H1 (cell line): ENCODE results near the gene RLBP1. TPM values are rescaled to one million over a fixed set of nuclear protein-coding genes. Genes with fewer than 3 reads are reported as not detected.
A peak's percentile ranks its signal among the peaks of the same experiment; 100 is the strongest.

Experiments
- CTCF ChIA-PET: fragments of 300-600 bp; sonication (Branson Sonifier 250); formaldehyde crosslinking; loops from one replicate; lab custom pipeline; 2021; ENCODE audit not compliant: partially characterized antibody; lab: Charles Lee
- POLR2A ChIA-PET: fragments of 300-600 bp; sonication (Branson Sonifier 250); formaldehyde crosslinking; loops from one replicate; lab custom pipeline; 2021; ENCODE audit warnings: inconsistent platforms; ENCODE audit not compliant: partially characterized antibody; lab: Charles Lee
- DNase-seq, 2 experiments: peaks; one replicate each; pipeline versions ENCODE4 v3.0.0 to v3.0.0-alpha.2; 2010 to 2022; ENCODE audit warnings: low spot score in 2 of 2, low read depth in 1 of 2, mixed read lengths in 1 of 2
- FAIRE-seq: peaks from 2 replicates; lab custom pipeline; 2011; peaks lifted over from hg19 to GRCh38; lab: Jason Lieb, UNC
- H2AFZ ChIP-seq: 2 replicates; pipeline ENCODE4 v1.8.1; 2012; ENCODE audit warnings: low read length, inconsistent platforms
- H2AK5ac ChIP-seq: 2 replicates; pipeline ENCODE4 v1.6.1; 2013; ENCODE audit warnings: low read depth, low read length
- H2BK120ac ChIP-seq: replicated peaks from 2 replicates; pipeline ENCODE3; 2013; ENCODE audit warnings: low read depth, low read length, inconsistent platforms
- H2BK12ac ChIP-seq: 2 replicates; pipeline ENCODE4 v1.6.1; 2013; ENCODE audit warnings: low read depth, low read length
- H2BK15ac ChIP-seq: 2 replicates; pipeline ENCODE4 v1.6.1; 2013; ENCODE audit warnings: low read length
- H2BK20ac ChIP-seq: 2 replicates; pipeline ENCODE4 v1.6.1; 2013; ENCODE audit warnings: low read length
- H2BK5ac ChIP-seq: 2 replicates; pipeline ENCODE4 v1.6.1; 2013; ENCODE audit warnings: low read depth, low read length
- H3K14ac ChIP-seq: 2 replicates; pipeline ENCODE4 v1.6.1; 2013; ENCODE audit warnings: inconsistent platforms; ENCODE audit not compliant: insufficient read length
- H3K18ac ChIP-seq: 2 replicates; pipeline ENCODE4 v1.6.1; 2013; ENCODE audit warnings: low read length; ENCODE audit errors: extremely low read depth
- H3K23ac ChIP-seq: 2 replicates; pipeline ENCODE4 v1.6.1; 2013; ENCODE audit warnings: inconsistent platforms; ENCODE audit not compliant: insufficient read length
- H3K23me2 ChIP-seq: 2 replicates; pipeline ENCODE4 v1.6.1; 2013; ENCODE audit warnings: low read depth, low read length
- H3K27ac ChIP-seq: 2 replicates; pipeline ENCODE4 v1.6.1; 2011; ENCODE audit warnings: low read depth, low read length, inconsistent platforms
- H3K27me3 ChIP-seq, 4 experiments: replicated peaks in 1 of 4; 1 replicate in 1 of 4; 2 replicates in 3 of 4; pipeline versions ENCODE4 v1.6.1 to v1.8.1; 2011 to 2013; ENCODE audit warnings: low read length in 3 of 4, mild to moderate bottlenecking in 3 of 4, inconsistent platforms in 2 of 4, mixed read lengths in 2 of 4, moderate library complexity in 1 of 4; ENCODE audit not compliant: control insufficient read depth in 3 of 4, insufficient read depth in 3 of 4; ENCODE audit errors: extremely low read depth in 1 of 4
- H3K36me3 ChIP-seq, 4 experiments: 2 replicates each; pipeline versions ENCODE4 v1.6.1 to v1.8.1; 2011 to 2013; ENCODE audit warnings: mild to moderate bottlenecking in 4 of 4, low read length in 3 of 4, moderate library complexity in 2 of 4, control low read depth in 1 of 4, inconsistent platforms in 1 of 4; ENCODE audit not compliant: insufficient read depth in 4 of 4, control insufficient read depth in 2 of 4
- H3K4ac ChIP-seq: replicated peaks from 2 replicates; pipeline ENCODE3; 2013; ENCODE audit warnings: low read length, low read depth, mixed read lengths, inconsistent platforms; ENCODE audit not compliant: insufficient read length
- H3K4me1 ChIP-seq, 4 experiments: replicated peaks in 1 of 4; 1 replicate in 1 of 4; 2 replicates in 3 of 4; pipeline versions ENCODE4 v1.6.1 to v1.8.1; 2011 to 2013; ENCODE audit warnings: low read length in 3 of 4, inconsistent platforms in 2 of 4, mixed read lengths in 1 of 4; ENCODE audit not compliant: insufficient read depth in 4 of 4, control insufficient read depth in 3 of 4
- H3K4me2 ChIP-seq, 2 experiments: 2 replicates each; pipeline versions ENCODE4 v1.6.1 to v1.8.1; 2011 to 2013; ENCODE audit warnings: low read depth in 2 of 2, low read length in 2 of 2, control low read depth in 1 of 2, inconsistent platforms in 1 of 2, mild to moderate bottlenecking in 1 of 2; ENCODE audit not compliant: insufficient read depth in 1 of 2
- H3K4me3 ChIP-seq, 4 experiments: fragments of 200-600, 300-600 bp in 1 of 4; sonication (generic), shearing (Covaris generic), sonication (Bioruptor Twin) in 1 of 4; 2 replicates each; pipeline versions ENCODE4 v1.5.1 to v1.8.1; 2011 to 2016; ENCODE audit warnings: low read length in 4 of 4, low read depth in 3 of 4, control low read depth in 2 of 4, inconsistent platforms in 2 of 4, mild to moderate bottlenecking in 2 of 4, mixed read lengths in 1 of 4, moderate library complexity in 1 of 4; ENCODE audit not compliant: insufficient read depth in 2 of 4; ENCODE audit errors: extremely low read depth in 1 of 4
- H3K56ac ChIP-seq: replicated peaks from 2 replicates; pipeline ENCODE3; 2013; ENCODE audit warnings: low read depth, mild to moderate bottlenecking, mixed read lengths, low read length, inconsistent platforms; ENCODE audit not compliant: insufficient read length
- H3K79me1 ChIP-seq: 2 replicates; pipeline ENCODE4 v1.6.1; 2013; ENCODE audit warnings: low read depth, low read length, control low read depth
- H3K79me2 ChIP-seq, 2 experiments: 2 replicates each; pipeline versions ENCODE4 v1.6.1 to v1.8.1; 2012 to 2013; ENCODE audit warnings: low read length in 2 of 2, mild to moderate bottlenecking in 2 of 2, inconsistent platforms in 1 of 2; ENCODE audit not compliant: insufficient read depth in 2 of 2, control insufficient read depth in 1 of 2
- H3K9ac ChIP-seq, 4 experiments: replicated peaks in 1 of 4; 1 replicate in 1 of 4; 2 replicates in 3 of 4; pipeline versions ENCODE4 v1.6.1 to v1.8.1; 2011 to 2013; ENCODE audit warnings: low read depth in 3 of 4, low read length in 3 of 4, control low read depth in 2 of 4, mild to moderate bottlenecking in 2 of 4, moderate library complexity in 2 of 4, inconsistent platforms in 1 of 4; ENCODE audit errors: extremely low read depth in 1 of 4
- H3K9me3 ChIP-seq, 2 experiments: 2 replicates each; pipeline versions ENCODE4 v1.6.1 to v1.8.1; 2012 to 2013; ENCODE audit warnings: mild to moderate bottlenecking in 2 of 2, moderate library complexity in 2 of 2, control low read depth in 1 of 2, inconsistent platforms in 1 of 2, low read depth in 1 of 2, low read length in 1 of 2, mixed read lengths in 1 of 2; ENCODE audit not compliant: insufficient read depth in 2 of 2
- H4K20me1 ChIP-seq, 2 experiments: replicated peaks in 1 of 2; 2 replicates each; pipeline versions ENCODE3 to v1.8.1; 2011 to 2013; ENCODE audit warnings: inconsistent platforms in 2 of 2, low read length in 2 of 2, mild to moderate bottlenecking in 1 of 2; ENCODE audit not compliant: insufficient read depth in 2 of 2, control insufficient read depth in 1 of 2
- H4K5ac ChIP-seq: 2 replicates; pipeline ENCODE4 v1.6.1; 2013; ENCODE audit warnings: low read length, low read depth, mixed read lengths, inconsistent platforms; ENCODE audit not compliant: insufficient read length
- H4K8ac ChIP-seq: 2 replicates; pipeline ENCODE4 v1.8.0; 2013; ENCODE audit warnings: mild to moderate bottlenecking, moderate library complexity, low read length, inconsistent platforms; ENCODE audit not compliant: insufficient read depth; ENCODE audit errors: extremely low read depth
- H4K91ac ChIP-seq: replicated peaks from 2 replicates; pipeline ENCODE3; 2013; ENCODE audit warnings: low read length, mixed read lengths, inconsistent platforms; ENCODE audit not compliant: insufficient read length
- CEBPB ChIP-seq: IDR thresholded peaks from 2 replicates; pipeline ENCODE4 v1.6.1; 2012; ENCODE audit warnings: low read depth, low read length
- HDAC2 ChIP-seq, 2 experiments: fragments of 300-600 bp in 1 of 2; sonication (generic) in 1 of 2; IDR thresholded peaks; 2 replicates each; pipeline ENCODE4 v1.6.1; 2011 to 2012; ENCODE audit warnings: low read depth in 2 of 2, low read length in 2 of 2, mild to moderate bottlenecking in 2 of 2, moderate library complexity in 2 of 2, borderline replicate concordance in 1 of 2, inconsistent platforms in 1 of 2
- SRF ChIP-seq: IDR thresholded peaks from 2 replicates; pipeline ENCODE4 v1.6.1; 2011; ENCODE audit warnings: mild to moderate bottlenecking, low read depth, low read length, moderate library complexity
- WGBS, 2 experiments: shearing (Covaris generic) in 1 of 2; methylation state at CpG; one replicate each; pipeline versions ENCODE4 v1.1.6 to v1.1.7; 2013 to 2015; ENCODE audit warnings: low lambda C conversion rate in 2 of 2, mixed read lengths in 2 of 2, inconsistent platforms in 1 of 2, low coverage in 1 of 2, missing lambda C conversion rate in 1 of 2; ENCODE audit not compliant: insufficient replicate concordance in 2 of 2, insufficient coverage in 1 of 2, insufficient read length in 1 of 2; ENCODE audit errors: extremely low coverage in 1 of 2, missing lambda C conversion rate in 1 of 2; 5-methylcytosine and 5-hydroxymethylcytosine counted together
- polyA plus RNA-seq, 7 experiments: library from polyadenylated mRNA; depleted of rRNA in 3 of 7; stranded (reverse) in 5 of 7; unstranded in 2 of 7; fragments of >200 nt in 5 of 7; fragments of 200-250 nt in 2 of 7; gene quantifications; 1 replicate in 5 of 7; 2 replicates in 1 of 7; 4 replicates in 1 of 7; pipeline versions ENCODE4 v1.2.1 to v1.2.3, GENCODE V29; 2011 to 2013; ENCODE audit warnings: missing spikeins in 2 of 7, mixed read lengths in 2 of 7
- total RNA-seq: library from RNA; stranded (reverse); fragmentation: NEBNext Ultra II Directional; extraction: Animal tissue kit (Norgen Biotek cat#: 25700); gene quantifications from 2 replicates; pipeline ENCODE4 v1.2.1, GENCODE V29; 2021

RLBP1 gene
- total and polyA plus RNA-seq, 2 of the 8 experiments (the other 6 are each of a cell fraction or from before 2014, with no cell fraction given), result 0.05 TPM; not detected in 1

GRCh38 chr15:89243046-89243690, 21.8 kb upstream of the RLBP1 start:
- Histone ChIP-seq H3K27me3 (peaks cover 0 to 2% (median 0%) of the 10 kb centered on the region in 4 experiments; a peak in 3 of 7 replicates), H3K79me2 (peaks cover 4 to 34% of the 10 kb centered on the region in 2 experiments; a peak in 3 of 4 replicates), H2BK12ac (no peak overlapping the region; the same call in 1 of the 2 replicates), H3K9ac (no peak overlapping the region), H3K4me1 (peaks cover 0 to 9% (median 3%) of the 10 kb centered on the region in 4 experiments; a peak in 5 of 7 replicates), H3K4me3 (peak overlapping the region; percentile 30 to 96 (median 94)), H3K9me3 (0 out of 4 replicates have a peak, but pooled peaks cover 0 to 4% of the 10 kb centered on the region in 2 experiments), H2BK5ac (peak overlapping the region; percentile 46; the same call in 1 of the 2 replicates), H3K14ac (no peak overlapping the region), H4K91ac (peak overlapping the region; percentile 22), H3K36me3 (peaks cover 2 to 11% (median 8%) of the 10 kb centered on the region in 4 experiments; a peak in 5 of 8 replicates), H2BK120ac (peak overlapping the region; percentile 16), H2AK5ac (no peak overlapping the region), H3K79me1 (peaks cover 3% of the 10 kb centered on the region; the same call in 1 of the 2 replicates), H3K56ac (no peak overlapping the region), H4K8ac (0 out of 2 replicates have a peak overlapping the region, but pooled peaks have one; percentile 9), H2AFZ (peak overlapping the region; percentile 86), H3K23ac (no peak overlapping the region), H3K23me2 (no peaks in the 10 kb centered on the region; the same call in 1 of the 2 replicates), H3K4ac (peak overlapping the region; percentile 13), H4K20me1 (peaks cover 0 to 3% of the 10 kb centered on the region in 2 experiments), H2BK20ac (0 out of 2 replicates have a peak overlapping the region, but pooled peaks have one; percentile 32), H3K27ac (no peak overlapping the region), H3K18ac (peak overlapping the region; percentile 36; the same call in 1 of the 2 replicates), H3K4me2 (peak overlapping the region; percentile 63 to 80), H4K5ac (peak overlapping the region; percentile 63), H2BK15ac (no peak overlapping the region)
- CTCF ChIA-PET, result interaction anchor here (0.6 to 4.7 kb wide), 13 partner anchors 10 to 779 kb away, joined by 3 to 36 read pairs (median 6); no protein-coding TSS in a partner anchor
- FAIRE-seq (no peak), DNase-seq (no peak)
- no peak for TF ChIP-seq SRF
- TF ChIP-seq HDAC2 (IDR thresholded peaks at IDR 0.05; ENCODE audit: borderline replicate concordance in 1 of 2, low read depth in 2 of 2, low read length in 2 of 2), result no peak
- peak; percentile 80 for TF ChIP-seq CEBPB
- WGBS, 2 experiments, result 68% methylated on average over 20 of the region's 20 CpGs; no CpG with 5 or more reads in 1 of the 2 experiments
- POLR2A ChIA-PET, result interaction anchor here (0.8 to 2.1 kb wide), 4 partner anchors 9 to 216 kb away, joined by 3 to 6 read pairs (median 4); no protein-coding TSS in a partner anchor
